Right lobe of liver (tissue), 4 donors: ENCODE measurements around the gene RBM4.

Experiments used
- CTCF ChIP-seq, 4 donors: fragments of 200-600 bp in 3 of 4; fragments of 450-650 bp in 1 of 4; IDR thresholded peaks; one replicate each; pipeline versions ENCODE4 v1.5.1 to v1.8.0; 2016 to 2022; ENCODE audit warnings: antibody characterized with exemption in 4 of 4, mild to moderate bottlenecking in 2 of 4
- POLR2A ChIP-seq: fragments of 450-650 bp; IDR thresholded peaks from one replicate; pipeline ENCODE4 v1.6.1; 2017; ENCODE audit warnings: antibody characterized with exemption, mild to moderate bottlenecking
- donor health status: DM: no; HTN: no; CAD: no.
- donor health status: DM: no; HTN: no; CAD: no.
- donor health status: DM: no; HTN: yes; CAD: no.

DNA sequence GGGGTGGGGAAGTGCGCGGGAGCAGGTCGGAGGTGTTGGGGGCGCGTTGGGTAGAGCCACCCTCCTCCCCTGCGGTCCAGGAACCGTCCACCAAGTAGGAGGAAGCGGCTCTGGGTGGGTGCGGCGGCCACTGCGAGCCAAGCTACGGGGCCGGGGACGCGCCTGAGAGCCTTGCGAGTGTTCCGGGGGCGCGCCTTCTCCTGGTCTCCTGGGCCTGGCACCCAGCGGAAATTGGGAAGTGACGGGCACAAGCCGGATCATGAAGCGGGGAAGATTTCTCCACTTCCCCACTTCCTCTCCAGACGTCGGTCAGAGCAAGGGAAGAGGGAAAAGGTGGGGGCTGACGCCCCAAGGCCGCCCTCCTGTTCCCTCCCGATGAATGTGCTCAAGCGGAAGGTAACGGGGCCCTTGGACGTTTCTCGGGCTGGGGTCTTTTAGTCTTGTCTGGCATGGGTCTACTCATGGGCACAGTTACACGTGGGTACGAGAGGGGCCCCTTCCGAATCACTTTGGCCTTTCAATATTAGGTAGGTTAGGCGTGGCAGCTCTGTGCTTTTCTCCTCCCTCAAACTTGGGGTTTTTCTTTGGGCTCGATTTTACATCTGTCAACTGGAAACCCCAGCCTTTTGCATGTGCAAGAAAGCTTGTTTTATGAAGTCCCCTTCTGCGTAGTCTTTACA is 21.2 kb upstream of the RBM4 start:
- TF ChIP-seq POLR2A, result no peak
- no peak for TF ChIP-seq CTCF (IDR thresholded peaks at IDR 0.05)
